Esophagus muscularis mucosa (tissue), 4 donors: ENCODE data around the gene CAPN2.

ENCODE experiments used
- CTCF ChIP-seq, 3 experiments: fragments of 200-600 bp in 2 of 3; fragments of 450-650 bp in 1 of 3; sonication (generic) in 2 of 3; IDR thresholded peaks; one replicate each; pipeline ENCODE4 v1.5.1; 2017 to 2019; ENCODE audit warnings: antibody characterized with exemption in 3 of 3, mild to moderate bottlenecking in 2 of 3, moderate library complexity in 1 of 3
- EP300 ChIP-seq: sonication (generic); formaldehyde crosslinking; IDR thresholded peaks from one replicate; pipeline ENCODE4 v1.6.1; 2017; ENCODE audit warnings: antibody characterized with exemption
- POLR2A ChIP-seq: fragments of 450-650 bp; IDR thresholded peaks from one replicate; pipeline ENCODE4 v1.6.1; 2017; ENCODE audit warnings: antibody characterized with exemption, moderate library complexity, mild to moderate bottlenecking, low read depth
- POLR2AphosphoS5 ChIP-seq, 2 donors: sonication (generic); formaldehyde crosslinking; IDR thresholded peaks; one replicate each; pipeline ENCODE4 v1.6.1; 2017; ENCODE audit warnings: antibody characterized with exemption in 2 of 2

GRCh38 chr1:223737342-223737741 lies 25.0 kb downstream of the CAPN2 start:
- TF ChIP-seq CTCF (IDR thresholded peaks at IDR 0.05) (no peak), POLR2A (no peak), POLR2AphosphoS5 (IDR thresholded peaks at IDR 0.05) (no peak), EP300 (no peak)
